ENCODE data around the gene ADARB2.
"Not testable (repeated sequence)": the region's sequence is repeated elsewhere in the genome, so short reads cannot be mapped to it uniquely, and the experiment has no call there.

Gene ADARB2

DNA sequence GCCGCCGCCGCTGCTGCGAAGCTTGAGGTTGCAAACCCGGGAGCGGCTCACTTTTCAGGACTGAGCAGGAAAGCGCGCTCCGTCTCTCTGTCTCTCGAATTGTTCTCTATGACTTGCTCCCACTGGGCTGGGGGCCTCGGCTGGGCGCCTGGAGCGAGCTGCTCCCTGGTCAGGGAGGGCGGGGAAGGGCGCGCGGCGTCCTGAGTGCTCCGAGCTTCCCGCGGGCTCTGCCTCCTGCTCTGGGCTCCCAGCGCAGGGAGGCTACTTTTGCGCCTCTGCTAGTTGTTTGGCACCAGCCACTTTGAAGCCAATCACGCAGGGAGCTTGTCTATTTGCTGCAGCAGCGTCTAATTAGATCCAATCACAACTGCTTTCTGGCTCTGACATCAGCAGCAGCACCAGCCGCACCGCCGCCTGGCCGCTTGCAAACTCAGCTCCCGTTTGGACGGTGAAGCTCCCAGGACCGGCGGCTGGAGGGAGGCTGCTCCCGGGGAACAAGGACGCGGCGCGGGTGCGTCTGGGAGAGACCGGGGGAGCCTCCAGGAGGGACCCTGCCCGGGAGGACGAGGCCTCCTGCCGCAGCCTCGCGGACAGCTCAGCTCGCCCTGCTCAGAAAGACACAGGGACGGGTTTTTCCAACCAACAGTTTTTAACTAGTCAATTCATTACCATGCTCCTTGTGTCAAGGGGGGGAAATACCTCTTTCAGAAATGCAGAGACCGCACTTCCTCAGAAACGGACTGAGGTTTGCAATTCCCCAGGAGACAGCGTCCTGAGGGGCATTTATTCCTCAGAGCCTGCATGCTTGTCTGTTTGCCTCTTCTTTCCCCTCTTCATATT is at the start of gene ADARB2:
Gene ADARB2 (minus strand): TSS at position 304 of the 840 bp plus-strand sequence.
- no peak for DNase-seq

DNA sequence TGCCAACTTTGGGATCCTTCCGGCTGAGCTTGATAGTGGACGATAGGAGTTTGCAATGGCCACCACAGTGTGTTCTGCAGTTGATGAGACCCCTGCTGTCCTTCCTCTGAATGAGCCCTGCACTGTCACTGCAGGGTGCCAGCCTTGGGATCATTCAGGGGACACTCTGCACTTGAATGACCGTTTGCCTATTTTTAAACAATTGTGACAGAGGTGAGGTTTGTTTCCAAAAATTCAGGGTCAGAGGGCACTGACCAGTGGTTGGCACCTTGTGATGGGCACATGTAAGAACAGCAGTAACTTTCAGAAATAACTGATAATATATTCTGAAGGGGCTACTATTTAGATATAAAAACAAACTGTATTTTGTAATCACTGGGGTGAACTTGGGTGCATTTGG is 48.5 kb upstream of the ADARB2 start:
- DNase-seq, result no peak

DNA sequence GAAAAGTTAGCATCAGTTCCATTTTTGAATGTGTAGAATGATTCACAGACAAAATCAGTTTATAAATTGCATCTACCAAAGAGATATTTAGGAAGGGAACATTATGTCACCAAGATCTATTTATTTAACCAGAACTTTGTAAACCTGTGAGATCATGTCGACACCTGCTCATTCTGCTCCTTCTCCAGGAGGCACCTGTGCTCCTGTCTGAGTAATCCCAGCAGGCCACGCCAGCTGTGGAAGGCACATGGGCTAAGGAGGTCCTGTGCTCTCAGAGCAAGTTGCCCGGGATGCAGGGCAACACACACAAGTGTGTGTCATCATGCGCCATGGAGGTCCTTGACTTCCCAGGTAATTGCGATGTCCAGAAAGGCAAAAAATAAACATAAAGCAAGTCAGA is 45.5 kb upstream of the ADARB2 start:
- no peak for DNase-seq

DNA sequence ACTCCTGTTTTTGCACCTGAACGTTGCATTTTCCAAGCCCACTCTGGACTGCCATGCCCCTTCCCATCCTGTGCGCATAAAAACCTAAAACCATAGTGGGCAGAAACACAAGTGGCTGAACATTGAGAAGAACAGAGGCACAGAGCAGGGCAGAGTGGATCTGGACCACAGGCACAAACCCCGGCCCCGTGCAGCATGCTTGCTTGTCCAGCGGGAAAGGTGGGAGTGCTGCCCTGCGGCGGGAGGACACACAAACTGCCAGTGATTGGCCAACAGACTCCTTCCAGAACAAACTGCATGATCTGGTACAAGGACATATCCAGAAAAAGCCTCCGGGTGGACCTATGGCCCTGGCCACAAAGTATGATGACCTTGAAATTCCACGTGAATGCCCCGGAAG is 42.5 kb upstream of the ADARB2 start:
- DNase-seq, result no peak

DNA sequence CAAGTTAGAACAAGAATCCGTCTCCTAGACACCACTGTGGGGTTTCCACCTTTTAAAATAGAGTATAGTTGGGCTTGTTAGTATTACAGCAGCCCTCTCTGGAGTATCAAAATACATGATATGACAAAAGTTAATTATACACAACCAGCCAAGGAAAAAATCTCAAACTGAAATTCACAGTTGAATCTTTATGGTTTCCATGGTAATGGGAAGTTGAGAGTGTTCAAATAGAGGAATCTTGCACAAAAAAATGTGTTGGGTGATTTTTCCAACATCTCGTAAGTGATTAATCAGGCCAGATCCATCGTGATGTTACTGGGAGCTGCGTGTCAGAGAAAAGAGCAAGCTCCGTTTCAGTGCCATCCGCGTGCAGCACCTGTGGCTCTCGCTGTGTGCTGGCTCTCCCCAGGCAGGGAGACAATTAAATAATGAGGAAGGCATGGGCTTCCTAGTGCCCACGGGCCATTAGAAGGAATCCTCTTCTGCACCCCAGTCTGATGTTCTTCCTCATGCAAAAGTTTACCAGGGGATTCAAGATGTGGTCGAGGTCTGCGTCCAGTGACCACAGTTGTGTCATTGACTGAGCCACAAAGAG is 41.1 kb upstream of the ADARB2 start:
- DNase-seq, result no peak

DNA sequence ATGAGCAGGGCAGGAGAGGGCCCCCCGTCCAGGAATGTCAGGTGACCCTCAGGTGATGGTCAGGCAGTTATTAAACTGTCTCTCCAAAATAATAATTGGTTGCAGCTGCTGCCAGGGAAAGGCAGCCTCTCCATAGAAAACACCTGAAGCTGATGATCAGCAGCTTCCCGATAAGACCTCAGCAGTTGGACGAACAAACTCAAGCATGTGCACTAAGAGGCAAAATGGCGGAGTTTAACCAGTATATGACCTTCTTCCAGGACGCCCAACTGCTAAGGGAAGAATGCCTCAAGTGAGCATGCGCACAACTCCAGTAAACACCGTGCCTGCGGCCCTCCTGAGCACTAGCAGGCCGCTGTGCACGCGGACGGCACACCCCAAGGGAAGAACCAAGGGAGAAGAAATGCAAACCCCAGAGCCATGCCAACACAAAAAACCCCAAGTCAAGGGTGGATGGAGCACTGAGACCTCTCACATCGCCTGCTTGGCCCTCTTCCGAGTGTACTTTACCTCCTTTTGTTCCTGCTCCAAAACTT is 38.9 kb upstream of the ADARB2 start:
- DNase-seq, result no peak

DNA sequence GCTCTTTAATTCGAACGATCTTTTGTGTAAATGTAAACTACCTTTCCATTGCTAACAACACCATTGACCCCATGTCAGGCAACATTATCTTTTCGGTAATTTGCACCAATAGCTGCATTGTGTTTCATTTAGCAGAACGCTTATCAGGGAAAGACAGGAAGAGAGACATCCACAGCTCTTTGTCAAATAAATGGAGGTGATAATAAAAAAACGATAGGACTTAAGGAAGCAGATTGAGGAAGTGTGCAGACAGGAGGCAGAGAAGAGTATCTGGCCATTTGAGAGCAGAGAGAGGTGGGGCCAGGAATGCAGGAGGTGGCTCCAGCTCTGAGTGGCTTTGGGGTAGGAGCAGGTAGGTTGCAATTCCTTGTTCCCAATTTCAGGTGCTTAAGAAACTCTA is 37.5 kb upstream of the ADARB2 start:
- no peak for DNase-seq

DNA sequence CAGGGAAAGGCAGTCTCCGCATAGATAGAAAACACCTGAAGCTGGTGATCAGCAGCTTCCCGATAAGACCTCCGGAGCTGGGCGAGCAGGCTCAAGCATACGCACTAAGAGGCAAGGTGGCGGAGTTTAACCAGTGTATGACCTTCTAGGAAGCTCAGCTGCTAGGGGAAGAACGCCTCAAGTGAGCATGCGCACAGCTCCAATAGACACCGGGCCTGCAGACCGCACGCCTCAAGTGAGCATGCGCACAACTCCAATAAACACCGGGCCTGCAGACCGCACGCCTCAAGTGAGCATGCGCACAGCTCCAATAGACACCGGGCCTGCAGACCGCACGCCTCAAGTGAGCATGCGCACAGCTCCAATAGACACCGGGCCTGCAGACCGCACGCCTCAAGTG is 35.9 kb upstream of the ADARB2 start:
- not testable (repeated sequence) for DNase-seq

DNA sequence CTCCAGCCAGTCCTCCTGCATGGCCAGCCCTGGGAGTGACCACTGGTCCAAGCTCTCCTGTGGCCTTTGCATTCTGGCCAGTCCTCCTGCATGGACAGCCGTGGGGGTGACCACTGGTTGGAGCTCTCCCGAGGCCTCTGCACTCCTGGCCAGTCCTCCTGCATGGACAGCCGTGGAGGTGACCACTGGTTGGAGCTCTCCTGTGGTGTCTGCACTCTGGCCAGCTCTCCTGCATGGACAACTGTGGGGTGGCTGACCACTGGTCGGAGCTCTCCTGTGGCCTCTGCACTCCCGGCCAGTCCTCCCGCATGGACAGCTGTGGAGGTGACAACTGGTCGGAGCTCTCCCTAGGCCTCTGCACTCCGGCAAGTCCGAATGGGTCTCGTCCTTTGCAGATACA is 28.7 kb upstream of the ADARB2 start:
- no peak for DNase-seq

DNA sequence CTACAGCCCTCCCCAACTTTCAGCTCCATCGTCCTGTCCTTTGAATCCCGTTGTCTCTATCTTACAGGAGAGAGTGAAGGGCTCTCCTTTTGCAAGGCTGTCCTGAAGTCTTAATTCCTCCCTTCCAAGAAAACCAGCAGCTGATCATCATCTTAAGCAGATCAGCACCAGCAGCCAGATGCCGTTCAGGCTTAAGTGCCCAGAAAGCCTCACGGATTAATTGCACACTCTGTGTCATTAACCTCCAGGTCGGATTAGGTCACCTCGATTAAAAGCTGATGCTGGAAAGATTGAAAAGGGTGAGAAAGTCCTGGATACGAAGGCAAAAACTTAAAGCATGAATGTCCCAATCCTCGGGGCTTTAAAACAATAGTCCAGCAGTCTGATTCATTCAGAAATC is 24.8 kb upstream of the ADARB2 start:
- DNase-seq, result no peak

DNA sequence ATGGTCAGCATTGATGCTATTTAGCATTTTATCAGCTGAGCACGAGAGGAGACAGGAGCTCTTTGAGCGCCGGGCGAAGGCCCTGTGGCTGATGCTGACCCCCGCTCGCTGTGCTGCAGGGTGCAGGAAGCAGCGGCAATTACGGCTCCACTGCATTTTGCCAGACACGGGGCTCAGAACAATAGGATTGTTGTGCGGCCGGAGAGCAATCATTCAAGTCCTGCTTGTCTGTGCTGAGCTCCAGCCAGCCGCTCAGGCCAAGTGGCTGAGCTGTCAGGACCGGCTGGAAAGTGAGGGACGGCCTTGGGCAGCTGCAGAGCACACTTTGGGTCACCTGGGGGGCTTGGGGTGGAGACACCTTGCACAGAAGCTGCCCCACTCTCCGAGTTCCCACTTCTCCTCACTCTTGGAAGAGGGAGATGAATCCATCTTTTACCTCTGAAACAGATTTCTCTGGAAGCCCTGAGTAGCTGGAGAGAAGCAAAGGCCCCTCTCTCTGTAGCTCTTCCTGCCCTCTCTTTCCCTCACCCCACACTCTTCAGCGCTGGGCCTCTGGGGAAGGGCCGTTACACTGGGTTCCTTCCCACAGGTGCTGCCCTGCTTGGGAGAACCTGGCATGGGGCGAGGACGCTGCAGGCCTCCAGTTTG is 17.3 kb upstream of the ADARB2 start:
- DNase-seq, result no peak

DNA sequence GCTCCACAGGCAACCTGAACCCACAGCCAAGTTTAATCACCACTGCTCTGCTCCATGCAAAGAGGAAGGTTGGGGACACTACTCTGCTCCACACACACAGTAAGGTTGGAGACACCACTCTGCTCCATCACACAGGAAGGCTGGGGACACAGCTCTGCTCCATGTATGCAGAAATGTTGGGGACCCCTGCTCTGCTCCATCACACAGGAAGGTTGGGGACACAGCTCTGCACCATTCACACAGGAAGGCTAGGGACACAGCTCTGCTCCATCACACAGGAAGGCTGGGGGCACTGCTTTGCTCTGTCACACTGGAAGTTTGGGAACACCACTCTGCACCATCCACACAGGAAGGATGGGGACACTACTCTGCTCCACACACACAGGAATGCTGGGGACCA is 14.8 kb upstream of the ADARB2 start:
- no peak for DNase-seq

DNA sequence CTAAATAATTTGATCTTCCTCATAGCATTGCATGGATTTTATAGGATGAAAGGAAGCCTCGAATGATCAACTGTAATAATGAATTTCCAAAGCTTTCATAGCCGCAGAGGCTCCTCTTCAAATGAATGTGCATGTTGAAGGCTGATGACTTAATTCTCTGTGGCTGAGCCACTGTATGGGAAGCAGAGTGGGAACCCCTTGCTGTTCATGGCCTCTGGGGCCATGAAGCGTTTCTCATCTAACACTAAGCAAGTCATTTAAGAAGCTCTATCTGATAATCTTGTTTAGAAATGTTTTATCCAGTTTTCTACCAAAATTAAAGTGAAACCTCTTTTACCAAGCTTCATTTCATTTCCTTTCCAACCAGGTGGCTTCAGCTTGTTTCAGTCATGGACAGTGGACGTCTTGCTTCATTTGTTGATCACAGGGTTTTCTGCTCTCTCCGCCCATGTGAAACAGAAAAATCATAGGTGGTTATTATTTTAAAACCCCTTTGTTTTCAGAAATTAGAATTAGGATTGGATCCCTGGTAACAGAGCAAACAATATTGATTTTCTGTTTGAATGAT is 10.3 kb upstream of the ADARB2 start:
- no peak for DNase-seq

DNA sequence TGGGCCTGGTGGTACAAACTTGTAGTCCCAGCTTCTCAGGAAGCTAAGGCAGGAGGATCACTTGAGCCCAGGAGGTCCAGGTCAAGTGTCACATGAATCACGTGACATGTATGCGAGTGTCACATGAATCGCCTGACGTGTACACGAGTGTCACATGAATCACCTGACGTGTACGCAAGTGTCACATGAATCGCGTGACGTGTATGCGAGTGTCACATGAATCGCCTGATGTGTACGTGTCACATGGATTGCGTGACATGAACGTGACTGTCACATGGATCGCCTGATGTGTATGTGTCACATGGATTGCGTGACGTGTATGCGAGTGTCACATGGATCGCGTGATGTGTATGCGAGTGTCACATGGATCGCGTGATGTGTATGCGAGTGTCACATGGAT is 9.5 kb upstream of the ADARB2 start:
- DNase-seq, result no peak

DNA sequence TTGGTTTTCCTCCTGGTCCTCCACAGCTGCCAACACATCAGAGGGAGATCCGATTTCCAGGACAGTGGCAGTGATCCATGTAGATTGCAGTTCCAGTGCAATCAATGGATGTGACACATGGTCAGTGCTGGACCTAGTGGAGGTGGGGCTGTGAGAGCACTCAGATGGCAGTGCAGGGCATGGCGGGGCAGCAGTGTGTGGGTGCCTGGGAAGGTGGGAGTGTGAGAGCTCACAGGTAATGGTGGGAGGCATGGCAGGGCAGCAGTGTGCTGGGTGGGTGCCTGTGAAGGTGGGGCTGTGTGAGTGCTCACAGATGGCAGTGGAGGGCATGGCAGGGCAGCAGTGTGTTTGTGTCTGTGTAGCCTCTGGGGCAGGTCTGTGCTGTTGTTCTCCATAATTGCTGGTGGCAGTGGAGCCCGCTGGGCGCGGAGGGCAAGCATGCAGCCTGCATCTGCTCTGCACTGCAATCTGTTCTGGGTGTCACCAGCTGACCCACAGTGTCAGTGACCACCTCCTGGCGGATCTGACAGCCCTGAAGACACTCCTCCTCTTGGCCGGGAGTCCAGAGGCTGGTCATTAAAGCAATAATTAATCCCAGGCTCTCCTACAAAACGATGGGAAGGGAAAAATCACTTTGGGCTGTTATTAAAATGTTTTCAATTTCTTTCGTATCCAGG is 8.6 kb upstream of the ADARB2 start:
- DNase-seq, result no peak

DNA sequence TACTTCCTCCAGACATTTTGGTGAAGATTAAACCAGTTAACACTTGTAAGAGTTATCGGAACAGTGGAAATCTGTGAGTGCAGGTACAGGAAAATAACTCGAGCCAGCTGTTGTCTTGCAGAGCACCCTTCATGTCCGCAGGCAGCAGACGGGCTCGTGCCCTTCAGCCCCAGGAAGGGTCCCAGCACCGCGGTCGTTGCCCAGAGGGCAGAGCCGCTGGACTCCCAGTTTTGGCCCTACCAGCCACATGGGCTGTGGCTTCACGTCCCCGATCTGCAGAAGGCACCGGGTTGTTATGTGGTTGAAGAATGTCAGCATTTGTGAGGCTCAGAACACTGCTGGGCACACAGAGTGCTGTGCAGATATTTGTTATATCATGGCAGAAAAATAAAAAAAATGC is 7.2 kb upstream of the ADARB2 start:
- DNase-seq, result no peak

DNA sequence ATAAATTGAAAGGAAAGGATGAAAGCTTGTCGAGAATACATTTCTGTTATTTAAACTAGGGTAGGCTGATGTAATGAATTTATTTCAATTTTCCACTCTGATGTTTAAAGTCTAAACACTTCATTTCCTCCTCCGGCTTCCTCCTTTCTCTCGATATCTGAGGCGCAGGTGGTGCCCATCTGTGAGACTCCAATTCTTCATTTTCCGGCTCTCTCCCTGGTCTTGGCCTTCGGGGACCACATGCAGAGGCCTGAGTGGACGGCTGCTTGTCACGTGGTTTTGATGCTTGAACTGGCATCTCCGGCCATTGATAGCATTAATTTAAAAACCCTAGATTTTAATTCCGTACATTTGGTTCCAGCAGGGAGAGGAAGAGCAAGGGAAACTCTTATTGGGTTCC is 5.8 kb upstream of the ADARB2 start:
- no peak for DNase-seq

DNA sequence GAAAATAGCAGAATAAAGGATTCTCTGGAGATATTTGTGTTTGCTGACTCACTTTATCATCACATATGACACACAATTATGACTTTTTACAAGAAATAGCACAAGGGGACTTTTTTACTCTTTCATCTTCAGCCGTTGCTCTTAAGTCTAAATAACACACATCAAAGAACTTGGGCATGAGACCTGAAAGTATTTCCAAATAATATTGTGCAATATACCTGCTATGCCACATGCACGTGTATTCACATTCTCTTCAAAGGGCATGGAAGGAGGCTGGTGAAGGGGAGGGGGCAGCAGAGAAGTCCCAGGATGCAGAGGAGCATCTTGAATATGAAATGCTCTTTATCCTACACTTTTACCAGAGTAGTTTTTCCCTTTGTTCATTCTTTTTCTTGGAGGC is 4.1 kb upstream of the ADARB2 start:
- no peak for DNase-seq

DNA sequence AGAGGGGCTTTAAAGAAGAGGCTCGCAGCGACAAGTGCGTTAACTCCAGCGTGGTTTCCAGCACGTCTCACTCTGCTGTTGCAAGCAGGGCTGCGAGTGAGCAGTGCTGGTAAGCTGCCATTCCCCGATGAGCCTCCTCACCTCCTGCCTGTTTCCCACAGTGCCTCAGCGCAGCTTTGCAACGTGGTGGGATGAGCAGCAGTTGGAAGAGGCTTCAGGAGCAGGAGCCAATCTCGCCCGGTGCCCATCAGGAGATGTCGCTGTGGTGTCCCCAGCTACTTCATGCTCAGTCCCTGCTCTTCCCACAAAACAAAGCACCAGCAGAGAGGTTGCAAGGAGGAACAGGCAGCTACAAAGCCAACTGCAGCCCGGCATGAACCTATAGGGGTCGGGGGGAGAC is 2.4 kb upstream of the ADARB2 start:
- DNase-seq, result no peak

DNA sequence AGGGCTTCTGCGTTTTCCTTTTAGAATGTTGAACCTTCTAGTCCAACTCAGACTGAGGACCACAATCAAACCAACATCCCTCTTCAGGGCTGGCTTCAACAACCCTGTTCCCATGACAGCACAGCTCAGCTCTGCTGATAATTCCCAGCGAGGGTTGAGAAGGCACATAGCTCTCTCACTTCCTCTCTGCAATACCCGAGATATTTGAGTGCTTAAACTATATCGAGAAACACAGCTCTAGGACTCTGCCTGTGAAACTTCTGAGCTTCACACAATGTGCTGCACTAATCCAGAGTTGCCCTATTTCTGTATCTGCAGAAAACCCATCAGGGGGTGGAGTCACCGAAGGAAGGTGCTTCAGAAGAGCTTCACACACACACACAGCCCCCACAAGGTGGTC is 1.6 kb upstream of the ADARB2 start:
- DNase-seq, result no peak

DNA sequence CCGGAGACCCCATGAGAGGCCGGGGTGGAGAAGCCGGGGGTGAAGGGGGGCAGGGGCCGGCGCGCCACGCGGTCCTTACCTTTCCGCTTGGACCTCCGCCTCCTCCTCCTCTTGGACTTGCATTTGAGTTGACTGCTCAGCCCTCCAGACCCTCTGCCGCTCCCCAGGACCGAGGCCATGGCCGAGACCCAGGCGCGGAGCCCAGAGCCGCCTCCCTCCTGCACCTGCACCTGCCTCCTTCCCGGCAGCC is 428 bp downstream of the ADARB2 start:
- DNase-seq, result no peak

DNA sequence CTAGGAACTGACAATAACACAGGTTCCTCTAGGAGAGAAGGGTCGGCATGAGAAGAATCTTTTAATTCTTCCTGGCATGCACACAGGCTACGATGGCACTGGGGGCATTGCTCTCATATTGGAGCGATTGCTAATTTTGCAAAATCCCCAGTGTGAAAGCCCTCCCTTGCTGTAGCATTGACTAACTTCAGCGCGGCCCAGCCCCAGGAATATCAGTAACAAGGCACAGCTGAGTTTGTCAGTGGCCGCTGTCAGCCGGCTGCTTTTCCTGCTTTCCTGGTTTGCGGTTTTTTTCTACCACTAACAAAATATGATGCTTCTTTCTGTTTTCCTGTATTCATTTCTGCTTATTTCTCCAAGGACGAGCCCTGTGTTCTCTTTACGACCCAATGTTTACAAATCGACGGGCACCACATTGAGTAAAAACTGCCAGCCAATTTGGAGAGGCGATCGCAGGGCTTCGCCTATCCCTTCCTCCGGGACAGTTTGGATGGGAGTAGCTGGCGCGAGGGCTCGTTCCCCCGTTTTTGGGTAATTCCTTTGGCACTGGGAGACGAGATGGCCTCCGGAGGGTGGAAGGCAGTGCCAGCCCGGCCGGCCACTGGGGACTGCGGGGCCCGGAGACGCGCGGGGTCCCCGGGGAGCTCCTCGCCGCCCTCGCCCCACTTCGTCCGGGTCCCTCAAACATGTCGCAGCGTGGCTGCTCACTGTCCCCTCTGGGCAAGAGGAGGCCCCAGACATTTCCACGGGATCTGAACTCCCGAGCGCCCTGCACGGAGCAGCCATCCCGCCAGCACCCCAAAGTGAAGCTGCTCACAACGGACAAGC is 967 bp downstream of the ADARB2 start:
- no peak for DNase-seq

DNA sequence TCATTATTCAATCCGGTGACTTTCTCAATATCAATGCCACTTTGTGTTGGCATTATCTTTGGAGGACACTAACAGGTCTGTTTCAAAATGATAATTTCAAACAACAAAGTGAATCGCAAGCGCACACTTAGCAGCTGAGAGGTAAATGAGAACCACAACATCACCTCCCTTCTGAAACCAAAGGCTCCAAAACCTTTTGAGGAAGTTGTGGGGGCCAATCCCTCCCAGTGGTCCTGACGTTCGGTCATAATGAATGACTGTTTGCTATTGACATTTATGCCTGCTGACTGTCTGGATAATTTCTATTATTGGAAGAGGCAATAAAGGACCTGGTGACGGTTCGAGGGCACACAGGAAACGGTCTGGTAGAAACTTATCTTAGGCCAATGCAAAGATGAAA is 1.8 kb downstream of the ADARB2 start:
- DNase-seq, result no peak

Measured in CD4-positive, alpha-beta T cell treated with Interleukin-15 for 1 hour (primary cell).